Transverse colon (tissue), 3 donors: Measurements from ENCODE around the gene ITPR2.

ENCODE experiments used
- POLR2A ChIP-seq: fragments of 450-650 bp; IDR thresholded peaks from one replicate; pipeline ENCODE4 v1.6.1; 2016; ENCODE audit warnings: antibody characterized with exemption, mild to moderate bottlenecking, moderate library complexity
- TF ChIP-seq, protein P1 (sequence below), 5 experiments: fragments of 200-600 bp in 3 of 5; fragments of 450-650 bp in 2 of 5; sonication (generic) in 3 of 5; IDR thresholded peaks; 1 replicate in 2 of 5; 2 replicates in 3 of 5; pipeline ENCODE4 v1.5.1; 2016 to 2017; ENCODE audit warnings: antibody characterized with exemption in 5 of 5, inconsistent platforms in 3 of 5, mild to moderate bottlenecking in 2 of 5, moderate library complexity in 1 of 5

GRCh38 chr12:26636710-26637328 is 196.2 kb downstream of the ITPR2 start:
- TF ChIP-seq, protein P1, sequence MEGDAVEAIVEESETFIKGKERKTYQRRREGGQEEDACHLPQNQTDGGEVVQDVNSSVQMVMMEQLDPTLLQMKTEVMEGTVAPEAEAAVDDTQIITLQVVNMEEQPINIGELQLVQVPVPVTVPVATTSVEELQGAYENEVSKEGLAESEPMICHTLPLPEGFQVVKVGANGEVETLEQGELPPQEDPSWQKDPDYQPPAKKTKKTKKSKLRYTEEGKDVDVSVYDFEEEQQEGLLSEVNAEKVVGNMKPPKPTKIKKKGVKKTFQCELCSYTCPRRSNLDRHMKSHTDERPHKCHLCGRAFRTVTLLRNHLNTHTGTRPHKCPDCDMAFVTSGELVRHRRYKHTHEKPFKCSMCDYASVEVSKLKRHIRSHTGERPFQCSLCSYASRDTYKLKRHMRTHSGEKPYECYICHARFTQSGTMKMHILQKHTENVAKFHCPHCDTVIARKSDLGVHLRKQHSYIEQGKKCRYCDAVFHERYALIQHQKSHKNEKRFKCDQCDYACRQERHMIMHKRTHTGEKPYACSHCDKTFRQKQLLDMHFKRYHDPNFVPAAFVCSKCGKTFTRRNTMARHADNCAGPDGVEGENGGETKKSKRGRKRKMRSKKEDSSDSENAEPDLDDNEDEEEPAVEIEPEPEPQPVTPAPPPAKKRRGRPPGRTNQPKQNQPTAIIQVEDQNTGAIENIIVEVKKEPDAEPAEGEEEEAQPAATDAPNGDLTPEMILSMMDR (IDR thresholded peaks at IDR 0.05), result no peak
- no peak for TF ChIP-seq POLR2A
